Frontal cortex (tissue), 4 donors: Measurements from ENCODE around the gene ARIH2. TPM values are rescaled to one million over a fixed set of nuclear protein-coding genes. Genes with fewer than 3 reads are reported as not detected.
"Not testable (repeated sequence)": the region's sequence is repeated elsewhere in the genome, so short reads cannot be mapped to it uniquely, and the experiment has no call there.

Experiments used
- DNase-seq, 2 donors: peaks; one replicate each; pipeline ENCODE4 v3.0.0; 2012; ENCODE audit warnings: low spot score in 2 of 2
- FAIRE-seq: peaks from 2 replicates; lab custom pipeline; 2012; peaks lifted over from hg19 to GRCh38; lab: Jason Lieb, UNC
- total RNA-seq: library from RNA; depleted of rRNA; stranded (reverse); fragments of >200 nt; gene quantifications from one replicate; pipeline ENCODE4 v1.2.3, GENCODE V29; 2014
- donor health status: control.
- donor health status: control.
- donor health status: control.

The ARIH2 gene
- total RNA-seq, 1 donor from 2014 or later = 59.1 TPM

- FAIRE-seq (no peak), DNase-seq (peak; percentile 25 to 66)
Observed at GRCh38 chr3:48997714-48998637, 79.3 kb downstream of the ARIH2 start.

DNA sequence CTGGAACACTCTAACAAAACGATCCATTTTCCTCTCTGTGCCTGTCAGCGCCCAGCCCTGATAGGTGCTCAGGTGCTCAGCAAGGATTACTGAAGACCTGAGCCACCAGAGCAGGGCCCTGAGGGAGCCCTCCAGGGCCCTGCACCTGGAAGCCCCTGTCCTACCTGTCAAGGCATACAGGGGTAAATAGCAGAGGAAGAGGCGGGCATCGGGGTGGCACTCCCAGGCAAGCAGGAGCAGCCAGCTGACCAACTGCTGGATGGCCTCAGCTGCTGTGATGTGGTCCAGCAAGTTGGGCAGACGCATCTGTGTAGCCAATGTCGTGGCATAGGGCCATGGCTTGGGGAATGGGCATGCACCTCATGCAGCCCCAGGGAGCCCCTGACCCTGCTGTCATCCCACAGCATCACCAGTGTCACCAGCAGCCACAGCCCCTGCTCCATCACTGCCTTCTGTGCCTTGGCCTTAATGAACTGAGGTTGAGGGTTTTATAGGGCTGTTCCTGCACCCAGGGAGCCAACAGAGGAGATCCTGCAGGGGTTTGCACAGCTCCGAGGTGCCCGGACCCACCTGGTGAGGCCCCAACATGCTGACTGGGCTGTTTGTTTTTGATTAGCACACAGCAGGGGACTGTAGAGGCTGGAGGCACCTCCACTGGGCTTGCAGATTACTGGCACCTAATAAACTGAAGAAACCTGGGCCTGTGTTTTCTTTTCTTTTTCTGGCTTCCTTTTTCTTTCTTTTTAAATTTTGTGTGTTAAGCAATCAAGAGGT is 80.6 kb downstream of the ARIH2 start:
- DNase-seq = no peak
- FAIRE-seq = no peak

DNA sequence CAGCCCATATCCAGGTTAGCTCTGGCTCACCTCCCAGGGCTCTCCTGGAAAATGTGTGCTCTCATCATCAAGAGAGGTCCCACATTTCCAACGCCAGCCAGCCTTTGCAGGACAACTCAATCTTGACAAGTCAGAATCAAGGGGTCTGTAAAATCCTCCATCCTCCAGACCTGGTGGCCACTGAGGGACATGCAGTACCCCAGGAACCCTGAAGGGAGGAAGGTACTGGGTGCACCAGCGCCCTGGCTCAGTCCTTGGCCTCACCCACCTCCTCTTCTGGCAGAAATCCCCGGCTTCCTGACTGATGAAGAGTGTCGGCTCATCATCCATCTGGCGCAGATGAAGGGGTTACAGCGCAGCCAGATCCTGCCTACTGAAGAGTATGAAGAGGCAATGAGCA is 82.5 kb downstream of the ARIH2 start:
- DNase-seq (no peak), FAIRE-seq (no peak)

DNA sequence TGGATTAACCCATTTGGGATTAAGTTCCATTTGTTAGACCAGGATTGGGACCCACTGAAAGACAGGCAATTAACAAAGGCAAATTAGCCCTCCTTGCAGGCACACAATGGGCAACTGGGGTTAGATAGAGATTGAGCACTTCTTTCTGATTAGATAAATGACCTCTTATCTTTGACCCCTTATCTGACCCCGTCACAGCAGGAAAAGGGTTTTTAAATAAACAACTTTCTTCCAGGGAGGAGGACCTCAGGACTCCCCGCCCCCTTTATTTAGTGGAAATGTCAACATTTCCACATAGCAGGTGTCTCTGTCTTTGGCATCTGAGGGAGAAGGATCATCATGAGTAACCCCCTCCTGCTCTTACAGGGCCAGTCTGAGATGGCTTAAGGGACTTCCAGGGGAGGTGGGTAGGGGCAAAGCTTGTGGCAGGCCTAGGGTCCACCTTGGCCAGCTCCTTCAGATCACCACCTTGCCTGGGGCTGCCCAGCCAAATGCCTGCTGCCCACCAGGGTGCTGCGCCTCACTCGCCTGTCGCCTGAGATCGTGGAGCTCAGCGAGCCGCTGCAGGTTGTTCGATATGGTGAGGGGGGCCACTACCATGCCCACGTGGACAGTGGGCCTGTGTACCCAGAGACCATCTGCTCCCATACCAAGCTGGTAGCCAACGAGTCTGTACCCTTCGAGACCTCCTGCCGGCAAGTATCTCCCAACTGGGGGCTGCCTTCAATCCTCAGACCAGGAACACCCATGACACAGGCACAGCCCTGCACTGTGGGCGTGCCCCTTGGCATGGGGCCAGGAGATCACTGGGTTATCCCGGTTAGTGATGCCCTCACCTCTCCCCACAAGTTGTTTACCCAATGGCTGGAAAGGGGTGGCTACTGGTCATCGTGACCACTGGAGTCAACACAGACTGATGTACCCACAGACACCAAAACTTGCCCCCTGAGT is 86.0 kb downstream of the ARIH2 start:
- FAIRE-seq = no peak
- no peak for DNase-seq

DNA sequence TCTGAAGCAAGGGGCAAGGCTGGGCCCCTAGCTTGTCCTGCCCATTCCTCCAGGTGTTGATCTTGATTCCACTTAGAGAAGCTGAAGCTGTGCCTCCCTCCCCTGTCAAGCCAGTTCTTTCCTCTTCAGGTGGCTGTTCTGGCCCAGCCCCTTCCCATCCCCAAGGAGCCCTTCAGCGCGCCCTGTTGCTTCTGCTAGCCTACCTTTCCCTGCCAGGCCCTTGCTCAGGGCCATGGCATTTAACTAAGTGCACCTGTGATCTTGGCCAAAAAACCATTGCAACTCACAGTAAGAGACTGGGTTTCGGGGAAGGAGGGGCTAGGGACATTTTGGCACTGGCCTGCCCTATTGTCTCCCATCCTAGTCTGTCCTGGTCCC is 86.7 kb downstream of the ARIH2 start:
- DNase-seq (no peak), FAIRE-seq (no peak)

- FAIRE-seq = no peak
Observed at GRCh38 chr3:49005998-49006397, 87.4 kb downstream of the ARIH2 start.

GRCh38 chr3:49006408-49007067 is 87.9 kb downstream of the ARIH2 start:
- no peak for DNase-seq
- FAIRE-seq = no peak

More at GRCh38 chr3:49005998-49006397, 87.4 kb downstream of the ARIH2 start:
- no peak for DNase-seq

GRCh38 chr3:49007068-49007770 is 88.6 kb downstream of the ARIH2 start, which contains the start of gene WDR6:
Gene WDR6, plus strand, starts transcription at chr3:49007391. Its CDS starts 41 bp downstream, at chr3:49007432.
- peak; percentile 85 to 97 for DNase-seq
- FAIRE-seq = no peak

DNA sequence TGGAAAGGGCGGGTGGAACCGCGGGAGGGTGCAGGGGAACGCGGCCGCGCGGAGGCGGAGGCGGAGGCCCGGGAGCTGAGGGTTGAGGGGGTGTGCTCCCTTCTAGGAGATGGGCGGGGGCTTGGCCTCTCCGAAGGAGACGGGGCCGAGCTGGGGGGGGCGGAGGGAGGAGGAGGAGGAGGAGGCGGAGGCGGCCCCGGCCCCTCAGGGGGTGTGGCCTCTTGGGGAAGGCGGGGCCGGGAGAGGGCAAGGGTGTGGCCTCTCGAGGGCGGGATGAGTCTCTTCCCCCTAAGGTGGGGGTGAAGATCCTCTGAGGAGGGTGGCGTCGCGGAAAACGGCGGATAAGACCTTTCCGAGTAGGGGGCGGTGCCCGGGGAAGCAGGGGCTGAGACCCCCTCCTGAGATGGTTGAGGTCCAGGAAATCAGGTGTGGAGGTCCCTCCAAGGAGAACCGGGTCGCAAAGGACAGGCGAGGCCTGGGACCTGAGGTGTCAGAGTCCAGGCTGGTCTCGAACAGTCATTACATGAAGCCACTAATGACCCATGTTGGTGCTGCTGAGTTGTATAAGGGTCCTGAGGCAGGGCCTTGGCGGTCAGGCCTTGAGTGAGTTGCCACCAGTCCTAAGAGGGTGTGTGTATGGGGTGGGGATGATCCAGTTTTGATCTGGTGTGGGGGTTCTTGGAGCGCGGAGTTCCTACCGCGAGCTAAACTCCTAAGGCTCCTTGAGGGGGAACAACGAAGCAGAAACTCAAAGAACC is 89.3 kb downstream of the ARIH2 start:
- FAIRE-seq (no peak), DNase-seq (peak; percentile 70 to 87)

- not testable (repeated sequence) for FAIRE-seq, DNase-seq
Observed at GRCh38 chr3:49008627-49009026, 90.0 kb downstream of the ARIH2 start.

DNA sequence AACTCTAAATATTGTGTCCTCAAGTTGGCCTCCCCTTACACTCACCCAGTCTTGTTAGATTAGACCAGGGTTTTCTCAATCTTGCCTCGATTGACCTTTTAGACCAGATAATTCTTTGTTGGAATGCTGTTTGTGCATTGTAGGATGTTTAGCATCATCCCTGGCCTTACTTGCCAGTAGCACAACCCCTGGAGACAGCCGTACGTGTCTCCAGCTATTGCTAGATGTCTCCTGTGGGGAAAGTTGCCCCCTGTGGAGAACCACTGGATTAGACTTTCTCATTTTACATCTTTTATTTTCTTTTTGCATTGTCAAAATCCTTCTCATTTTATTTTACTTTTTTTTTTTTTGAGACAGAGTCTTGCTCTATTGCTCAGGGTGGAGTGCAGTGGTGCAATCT is 90.8 kb downstream of the ARIH2 start:
- no peak for FAIRE-seq
- no peak for DNase-seq

DNA sequence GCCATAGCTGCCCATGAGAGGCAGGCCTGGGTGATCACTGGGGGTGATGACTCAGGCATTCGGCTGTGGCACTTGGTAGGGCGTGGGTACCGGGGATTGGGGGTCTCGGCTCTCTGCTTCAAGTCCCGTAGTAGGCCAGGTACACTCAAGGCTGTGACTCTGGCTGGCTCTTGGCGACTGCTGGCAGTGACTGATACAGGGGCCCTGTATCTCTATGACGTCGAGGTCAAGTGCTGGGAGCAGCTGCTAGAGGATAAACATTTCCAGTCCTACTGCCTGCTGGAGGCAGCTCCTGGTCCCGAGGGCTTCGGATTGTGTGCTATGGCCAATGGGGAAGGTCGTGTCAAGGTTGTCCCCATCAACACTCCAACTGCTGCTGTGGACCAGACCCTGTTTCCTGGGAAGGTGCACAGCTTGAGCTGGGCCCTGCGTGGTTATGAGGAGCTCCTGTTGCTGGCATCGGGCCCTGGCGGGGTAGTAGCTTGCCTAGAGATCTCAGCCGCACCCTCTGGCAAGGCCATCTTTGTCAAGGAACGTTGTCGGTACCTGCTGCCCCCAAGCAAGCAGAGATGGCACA is 93.9 kb downstream of the ARIH2 start:
- FAIRE-seq = no peak
- no peak for DNase-seq

DNA sequence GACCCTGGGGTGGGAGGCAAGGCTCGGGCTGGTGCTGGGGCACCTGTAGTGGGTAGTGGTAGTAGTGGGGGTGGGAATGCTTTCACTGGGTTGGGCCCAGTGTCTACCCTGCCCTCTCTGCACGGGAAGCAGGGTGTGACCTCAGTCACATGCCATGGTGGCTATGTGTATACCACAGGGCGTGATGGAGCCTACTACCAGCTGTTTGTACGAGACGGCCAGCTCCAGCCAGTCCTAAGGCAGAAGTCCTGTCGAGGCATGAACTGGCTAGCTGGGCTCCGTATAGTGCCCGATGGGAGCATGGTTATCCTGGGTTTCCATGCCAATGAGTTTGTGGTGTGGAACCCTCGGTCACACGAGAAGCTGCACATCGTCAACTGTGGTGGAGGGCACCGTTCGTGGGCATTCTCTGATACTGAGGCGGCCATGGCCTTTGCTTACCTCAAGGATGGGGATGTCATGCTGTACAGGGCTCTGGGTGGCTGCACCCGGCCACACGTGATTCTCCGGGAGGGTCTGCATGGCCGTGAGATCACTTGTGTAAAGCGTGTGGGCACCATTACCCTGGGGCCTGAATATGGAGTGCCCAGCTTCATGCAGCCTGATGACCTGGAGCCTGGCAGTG is 94.6 kb downstream of the ARIH2 start:
- FAIRE-seq = no peak
- no peak for DNase-seq

GRCh38 chr3:49013738-49014660 is 95.4 kb downstream of the ARIH2 start:
- FAIRE-seq (no peak), DNase-seq (no peak)

GRCh38 chr3:49015072-49015471 is 96.4 kb downstream of the ARIH2 start:
- FAIRE-seq (no peak), DNase-seq (no peak)

- no peak for FAIRE-seq
- no peak for DNase-seq
Observed at GRCh38 chr3:49015765-49016164, 97.1 kb downstream of the ARIH2 start.
